GM21360 (cell line): ENCODE results near the gene SULF2.
"Not testable (repeated sequence)": the region's sequence is repeated elsewhere in the genome, so short reads cannot be mapped to it uniquely, and the experiment has no call there.

Experiments
- ATAC-seq: cut with Tn5 transposase; IDR thresholded peaks from one replicate; pipeline ENCODE4 v1.9.1; 2021; ENCODE audit warnings: mild to moderate bottlenecking, moderate library complexity; ENCODE audit not compliant: unreplicated experiment

SULF2 gene

DNA sequence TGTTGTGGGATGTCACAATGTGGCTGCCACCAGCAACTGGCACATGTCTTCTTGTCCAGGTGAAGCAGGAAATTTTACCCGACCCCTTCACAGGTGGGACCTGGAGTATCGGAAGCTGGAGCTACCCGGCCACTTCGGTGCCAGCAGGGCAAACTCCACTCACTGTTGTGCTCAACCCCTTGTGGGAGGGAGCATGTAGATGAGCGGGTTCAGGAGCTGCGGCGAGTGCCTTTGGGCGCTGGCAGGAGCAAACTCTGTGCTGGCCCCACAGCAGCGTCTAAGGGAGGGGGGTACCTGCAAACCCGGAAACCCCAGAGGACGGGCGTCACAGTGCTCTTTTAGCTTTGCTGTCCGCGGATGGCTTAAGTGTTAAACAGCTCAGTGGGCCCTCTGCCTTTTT is 20.7 kb upstream of the SULF2 start:
- no peak for ATAC-seq

DNA sequence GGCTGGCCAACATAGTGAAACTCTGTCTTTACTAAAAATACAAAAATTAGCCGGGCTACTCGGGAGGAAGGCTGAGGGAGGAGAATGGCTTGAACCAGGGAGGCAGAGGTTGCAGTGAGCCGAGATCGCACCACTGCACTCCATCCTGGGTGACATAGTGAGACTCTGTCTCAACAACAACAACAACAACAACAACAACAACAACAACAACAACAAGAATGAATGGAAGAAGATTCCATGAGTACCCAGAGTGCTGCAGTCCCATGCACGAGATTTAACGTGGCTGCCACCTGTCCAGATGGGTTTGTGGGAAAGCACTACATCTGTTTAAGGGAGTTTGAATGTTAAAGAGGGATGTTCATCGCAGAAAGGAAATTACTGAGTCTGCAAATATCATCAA is 19.7 kb upstream of the SULF2 start:
- ATAC-seq: not testable (repeated sequence)

DNA sequence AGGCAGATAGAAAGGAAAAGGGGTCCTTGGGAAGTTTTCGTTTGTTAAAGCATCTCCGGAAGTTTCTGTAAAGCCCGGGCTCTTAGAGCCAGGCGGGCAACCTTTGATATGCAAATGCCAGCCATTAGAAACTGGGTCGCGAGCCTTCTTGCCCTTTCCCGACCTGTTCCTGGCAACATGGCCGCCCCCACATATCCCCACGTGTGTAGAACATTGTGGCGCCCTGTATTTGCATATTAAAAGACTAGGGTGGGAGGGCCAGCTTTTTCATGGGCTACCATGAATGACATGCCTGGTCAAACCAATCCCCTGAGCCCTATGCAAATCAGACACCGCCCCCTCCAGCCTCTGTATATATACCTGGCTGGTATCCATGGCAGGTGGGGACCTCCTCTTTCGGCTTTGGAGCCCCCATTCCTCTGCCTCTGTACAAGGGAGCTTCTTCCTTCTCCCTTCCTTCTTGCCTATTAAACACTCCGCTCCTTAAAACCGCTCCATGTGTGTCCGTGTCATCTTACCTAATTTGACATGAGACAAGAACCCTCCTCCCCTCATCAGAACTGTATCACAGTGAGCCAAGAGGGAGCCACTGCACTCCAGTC is 19.0 kb upstream of the SULF2 start:
- not testable (repeated sequence) for ATAC-seq

DNA sequence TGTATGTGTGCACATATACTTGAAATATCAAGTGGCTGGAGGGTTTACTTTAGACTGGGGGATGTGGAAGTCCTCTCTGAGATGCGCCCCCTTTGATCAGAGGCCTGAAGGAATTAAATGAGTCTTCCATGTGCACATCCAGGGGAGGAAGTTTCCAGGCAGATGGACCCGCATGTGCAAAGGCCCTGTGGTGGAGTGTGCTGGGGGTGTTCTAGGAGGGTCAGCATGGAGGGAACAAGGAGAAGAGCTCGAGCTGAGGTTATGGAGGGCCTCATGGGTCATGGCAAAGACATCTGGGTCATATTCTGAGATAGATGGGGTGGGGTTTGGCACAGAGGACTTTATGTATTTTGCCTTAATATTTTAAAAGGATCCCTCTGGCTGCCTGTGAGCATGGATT is 17.7 kb upstream of the SULF2 start:
- no peak for ATAC-seq

DNA sequence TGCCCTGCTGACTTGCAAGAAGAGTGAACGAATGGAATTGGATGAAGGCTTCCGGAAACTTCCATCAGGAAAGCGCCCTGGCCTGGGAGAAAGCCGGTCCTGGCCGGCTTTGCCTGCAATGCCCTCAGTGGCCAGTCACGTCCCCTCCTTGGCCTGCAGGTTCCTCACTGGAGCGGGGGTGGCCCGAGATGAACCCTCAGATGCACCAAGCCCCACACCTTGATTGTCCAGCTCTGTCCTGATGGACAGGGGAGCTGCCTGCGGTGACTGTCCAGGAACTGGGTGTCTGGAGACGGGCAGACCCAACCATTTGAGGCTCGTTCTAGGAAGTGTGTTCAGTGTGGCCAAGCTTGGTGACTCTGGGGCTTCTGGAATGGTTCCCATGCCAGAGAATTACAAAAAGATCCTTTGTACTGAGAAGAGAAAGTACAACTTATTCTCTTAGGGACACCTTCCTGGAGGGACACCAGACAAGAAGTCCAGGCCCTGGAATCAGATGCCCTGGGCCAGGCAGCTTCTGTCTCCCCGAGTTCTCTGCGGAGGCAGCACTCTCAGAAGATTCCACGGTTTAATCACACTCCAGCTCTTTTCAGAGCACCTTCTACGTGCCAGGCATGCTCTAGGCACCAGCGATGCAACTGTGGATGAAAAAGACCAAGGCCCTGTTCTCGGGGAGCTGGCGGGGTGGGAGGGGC is 17.1 kb upstream of the SULF2 start:
- ATAC-seq: no peak

DNA sequence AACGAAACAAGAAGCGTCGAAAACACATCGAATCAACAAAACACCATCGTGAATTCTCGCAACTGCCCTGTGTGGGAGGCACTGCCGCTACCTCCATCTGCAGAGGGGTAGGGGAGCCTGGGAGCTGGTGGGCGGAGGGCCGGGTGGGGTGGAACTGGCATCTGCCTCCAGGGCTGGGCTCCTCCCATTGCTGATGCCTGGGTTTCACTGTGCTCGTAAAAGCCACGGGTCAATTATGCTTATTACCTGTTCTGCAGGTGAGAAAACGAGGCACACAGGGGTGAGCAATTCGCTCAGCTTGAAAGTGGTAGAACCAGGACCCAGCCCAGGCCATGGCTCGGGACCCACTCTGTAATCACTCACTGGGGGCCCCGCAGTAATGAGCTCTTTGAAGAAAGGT is 16.5 kb upstream of the SULF2 start:
- ATAC-seq: no peak

DNA sequence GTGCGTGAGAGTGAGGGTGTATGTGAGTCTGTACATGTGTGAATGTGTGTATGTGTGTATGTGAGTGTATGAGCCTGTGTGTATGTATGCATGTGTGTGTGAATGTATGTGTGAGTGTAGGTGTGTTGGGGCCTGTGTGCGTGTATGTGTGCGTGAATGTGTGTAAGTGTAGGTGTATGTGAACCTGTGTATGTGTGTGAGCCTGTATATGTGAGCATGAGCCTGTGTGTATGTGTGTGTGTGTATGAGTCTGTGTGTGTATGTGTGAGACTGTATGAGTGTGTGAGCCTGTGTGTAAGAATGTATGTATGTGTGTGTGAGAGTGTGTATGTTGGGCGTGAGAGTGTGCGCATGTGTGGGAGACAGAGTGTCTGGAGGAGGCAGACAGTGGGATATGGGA is 15.8 kb upstream of the SULF2 start:
- no peak for ATAC-seq

DNA sequence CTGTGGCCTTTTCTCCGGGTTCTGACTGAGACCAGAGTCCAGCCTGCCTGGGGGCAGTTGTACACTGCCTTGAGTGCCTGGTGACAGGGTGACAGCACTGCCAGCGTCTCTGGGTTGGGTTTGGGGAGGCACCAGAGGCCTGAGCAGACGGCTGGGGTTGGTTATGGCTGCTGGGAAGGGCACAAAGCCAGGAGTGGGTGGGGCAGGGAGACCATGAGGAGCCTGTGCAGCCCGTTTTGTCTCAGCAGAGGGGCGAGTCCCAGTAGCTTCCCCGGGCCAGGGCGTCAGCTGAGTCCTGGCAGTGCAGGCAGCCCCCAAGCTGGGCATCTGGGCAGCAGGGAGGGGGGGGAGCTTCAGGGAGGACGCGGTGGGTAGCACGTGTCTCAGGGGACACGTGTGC is 15.3 kb upstream of the SULF2 start:
- no peak for ATAC-seq

DNA sequence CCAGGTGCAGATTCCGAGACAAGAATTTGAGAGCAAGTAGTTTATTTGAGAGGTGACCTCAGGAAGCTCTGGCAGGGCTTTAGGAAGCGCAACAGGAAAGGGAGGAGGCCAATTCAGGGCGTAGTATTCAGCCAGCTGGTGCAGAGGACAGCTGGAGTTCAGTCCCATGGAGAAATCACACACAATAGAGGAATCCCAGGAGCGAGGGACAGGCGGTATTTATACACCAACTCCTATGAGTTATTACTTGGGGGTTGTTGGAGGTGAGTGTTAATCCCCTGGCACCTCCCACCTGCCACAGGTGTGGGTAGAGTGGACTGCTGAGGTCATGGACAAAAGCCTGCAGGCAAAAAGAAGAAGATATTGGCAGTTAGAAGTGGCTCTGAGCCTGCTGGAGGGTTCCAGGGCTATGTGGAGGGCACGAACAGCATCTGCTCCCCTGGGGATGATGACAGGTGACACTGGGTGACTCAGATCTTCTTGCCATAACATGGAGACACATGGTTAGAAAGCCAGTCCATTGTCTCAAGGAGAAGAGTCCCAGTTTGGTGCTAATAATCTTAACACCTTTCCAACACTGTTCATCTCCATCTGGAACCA is 13.9 kb upstream of the SULF2 start:
- no peak for ATAC-seq

DNA sequence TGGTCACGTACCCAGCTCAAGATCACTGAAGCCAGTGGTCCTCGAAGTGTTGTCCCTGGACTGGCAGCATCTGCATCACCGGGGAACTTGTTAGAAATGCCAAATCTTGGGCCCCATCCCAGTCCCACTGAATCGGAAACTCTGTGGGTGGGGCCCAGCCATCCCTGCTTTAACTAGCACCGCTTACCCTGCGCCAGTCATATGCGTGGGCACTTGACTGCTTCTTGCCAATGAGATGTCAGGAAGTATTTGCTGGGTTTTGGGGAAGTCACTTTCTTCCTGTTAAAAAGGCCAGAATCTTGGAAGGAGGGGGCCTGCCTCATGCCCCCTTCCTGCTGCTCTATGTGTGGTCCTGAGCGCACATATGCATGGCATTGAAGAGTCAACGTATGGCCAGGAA is 11.7 kb upstream of the SULF2 start:
- no peak for ATAC-seq

DNA sequence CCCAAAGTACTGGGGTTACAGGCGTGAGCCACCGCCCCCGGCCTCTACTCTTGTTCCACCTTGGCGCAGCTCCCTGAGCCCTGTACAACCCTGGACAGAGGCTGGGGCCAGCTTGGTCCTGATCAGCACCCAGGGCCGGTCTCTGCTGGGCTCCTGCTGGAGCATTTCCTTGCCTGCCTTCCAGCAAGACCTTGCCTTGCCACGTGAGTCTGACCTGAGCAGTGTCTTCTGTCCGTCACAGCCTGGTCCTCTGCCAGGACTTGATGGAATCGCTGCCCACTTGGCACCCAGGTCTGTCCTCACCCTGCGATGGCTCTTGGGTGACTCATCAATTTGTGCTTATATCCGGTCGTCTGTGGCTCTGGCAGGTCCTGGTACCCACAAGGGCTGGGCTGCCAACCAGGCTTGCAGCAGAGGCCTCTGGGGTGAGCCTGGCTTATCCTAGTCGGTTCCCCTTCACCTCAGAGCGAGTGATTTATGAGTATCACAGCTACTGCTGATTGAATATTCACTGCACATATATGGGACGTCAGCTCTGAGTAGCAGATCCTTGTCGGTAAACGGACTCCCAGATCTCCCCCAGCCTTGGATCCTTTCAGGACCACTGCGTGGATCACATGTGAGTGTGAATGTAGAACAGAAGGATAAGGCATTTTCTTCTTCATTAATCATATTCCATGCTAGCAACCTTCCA is 10.1 kb upstream of the SULF2 start:
- ATAC-seq: no peak

DNA sequence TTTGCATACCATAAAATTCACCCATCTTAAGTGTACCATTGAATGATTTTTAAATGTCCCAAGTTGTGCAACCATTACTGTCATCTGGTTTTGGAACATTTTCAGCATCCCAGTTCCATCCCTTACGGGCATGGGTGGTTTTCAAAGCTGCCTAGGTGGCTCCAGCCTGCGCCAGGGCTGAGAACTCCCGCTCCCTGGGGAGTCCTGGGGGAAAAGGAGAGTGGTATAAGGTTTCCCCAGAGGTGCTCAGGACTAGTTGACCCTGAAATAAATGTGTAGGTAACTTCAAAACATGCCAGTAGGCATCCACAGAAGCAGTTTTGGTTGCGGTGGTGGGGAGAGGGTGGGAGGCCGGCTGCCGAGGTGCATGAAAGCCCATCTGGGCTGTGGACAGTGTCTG is 9.0 kb upstream of the SULF2 start:
- not testable (repeated sequence) for ATAC-seq

DNA sequence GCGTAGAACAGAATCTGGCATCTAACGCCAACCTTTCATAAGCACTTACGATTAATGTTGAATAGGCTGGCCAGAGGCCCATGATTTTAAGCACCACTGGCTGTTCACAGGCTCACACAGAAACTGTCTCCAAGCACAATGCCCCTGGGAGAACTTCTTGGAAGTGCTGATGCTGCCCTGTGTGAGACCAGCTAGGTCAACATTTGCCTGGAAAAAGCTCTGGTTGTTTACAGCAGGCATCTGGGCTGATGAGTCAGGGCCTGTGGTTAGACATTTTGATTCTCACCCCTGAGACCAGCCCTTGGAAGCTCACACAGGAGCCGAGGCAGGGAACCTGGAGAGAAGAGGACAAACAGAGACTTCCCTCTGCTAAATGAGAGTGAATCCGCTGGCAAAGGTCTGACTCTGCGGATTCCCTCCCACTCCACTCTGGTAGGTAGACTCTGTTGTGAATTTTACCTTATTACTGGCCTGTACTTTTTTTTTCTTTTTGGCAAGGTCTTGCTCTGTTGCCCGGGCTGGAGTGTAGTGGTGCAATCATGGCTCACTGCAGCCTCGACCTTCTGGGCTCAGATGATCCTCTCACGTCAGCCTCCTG is 6.8 kb upstream of the SULF2 start:
- ATAC-seq: no peak

DNA sequence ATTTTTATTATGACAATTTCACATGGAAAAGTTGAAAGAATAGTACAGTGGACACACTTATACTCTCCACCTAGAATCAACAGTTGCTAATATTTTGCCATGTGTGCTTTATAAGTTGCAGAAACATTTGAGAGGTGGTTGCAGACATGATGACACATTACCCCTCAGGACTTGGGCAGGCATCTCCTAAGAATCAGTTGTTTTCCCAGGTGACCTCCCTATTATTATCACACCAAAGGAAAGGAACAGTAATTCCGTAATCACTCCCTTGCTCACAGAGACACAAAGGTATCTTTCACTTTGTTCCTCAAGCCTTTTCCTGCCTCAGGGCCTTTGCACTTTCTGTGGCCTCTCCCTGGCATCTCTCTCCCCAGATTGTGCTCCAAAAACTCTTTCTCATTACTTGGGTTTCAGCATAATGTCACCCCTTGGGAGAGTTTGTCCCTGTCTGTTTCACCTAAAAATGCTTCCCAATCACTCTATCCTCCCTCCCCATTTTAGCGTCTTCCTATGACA is 5.9 kb upstream of the SULF2 start:
- ATAC-seq: no peak

DNA sequence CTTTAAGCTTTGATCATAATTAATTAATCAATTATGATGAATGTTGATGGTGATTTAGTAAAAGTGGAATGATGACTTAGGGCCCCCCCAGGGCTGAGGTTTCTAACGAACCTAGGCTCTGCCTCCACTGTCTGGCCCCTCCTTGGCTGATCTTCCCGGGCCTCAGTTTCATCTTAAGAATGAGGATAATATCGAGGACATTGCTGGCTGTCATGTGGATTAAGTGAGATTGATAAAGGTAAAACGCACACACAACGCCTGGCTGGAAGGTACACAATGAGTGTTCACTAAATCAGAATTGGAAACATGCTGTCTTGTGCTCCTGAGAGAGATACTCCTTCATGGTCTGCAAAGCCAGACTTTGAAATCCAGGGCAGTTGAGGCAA is 5.3 kb upstream of the SULF2 start:
- no peak for ATAC-seq

DNA sequence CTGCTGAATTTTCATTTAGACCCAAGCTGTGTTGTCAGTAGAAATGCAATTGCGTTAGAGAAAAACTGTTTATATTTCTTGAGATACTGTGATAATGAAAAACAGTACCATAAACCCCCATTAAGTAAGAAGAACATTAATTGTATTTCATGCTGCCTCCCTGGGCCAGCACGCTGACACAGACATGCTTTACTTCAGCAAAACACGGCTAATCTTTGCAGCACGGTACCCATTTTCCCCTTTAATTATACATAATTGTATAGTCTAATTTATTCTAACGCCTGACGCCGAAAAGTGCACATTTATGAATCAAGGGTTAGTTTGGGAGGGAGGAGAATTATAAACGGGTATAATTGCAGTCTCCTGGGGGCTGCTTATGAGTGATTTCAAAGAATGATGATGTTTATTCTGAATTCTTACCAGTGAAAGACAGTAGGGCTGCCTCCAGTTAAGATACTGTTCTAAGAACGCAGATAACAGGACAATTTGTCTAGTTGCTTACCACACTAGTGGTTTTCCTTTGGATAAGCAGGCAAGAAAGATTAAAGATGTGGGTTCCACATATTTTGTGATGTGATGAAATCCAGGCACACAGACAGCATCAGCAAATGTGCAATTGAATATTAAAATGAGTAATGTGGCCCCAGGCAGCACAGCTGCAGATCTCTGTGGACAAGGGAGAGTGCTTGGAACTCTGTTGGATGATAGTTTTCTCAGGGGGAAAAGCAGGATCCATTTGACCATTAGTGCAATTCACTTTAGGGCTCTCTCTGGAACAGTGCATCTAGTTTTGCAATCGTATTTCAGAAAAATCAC is 4.7 kb upstream of the SULF2 start:
- ATAC-seq: no peak

DNA sequence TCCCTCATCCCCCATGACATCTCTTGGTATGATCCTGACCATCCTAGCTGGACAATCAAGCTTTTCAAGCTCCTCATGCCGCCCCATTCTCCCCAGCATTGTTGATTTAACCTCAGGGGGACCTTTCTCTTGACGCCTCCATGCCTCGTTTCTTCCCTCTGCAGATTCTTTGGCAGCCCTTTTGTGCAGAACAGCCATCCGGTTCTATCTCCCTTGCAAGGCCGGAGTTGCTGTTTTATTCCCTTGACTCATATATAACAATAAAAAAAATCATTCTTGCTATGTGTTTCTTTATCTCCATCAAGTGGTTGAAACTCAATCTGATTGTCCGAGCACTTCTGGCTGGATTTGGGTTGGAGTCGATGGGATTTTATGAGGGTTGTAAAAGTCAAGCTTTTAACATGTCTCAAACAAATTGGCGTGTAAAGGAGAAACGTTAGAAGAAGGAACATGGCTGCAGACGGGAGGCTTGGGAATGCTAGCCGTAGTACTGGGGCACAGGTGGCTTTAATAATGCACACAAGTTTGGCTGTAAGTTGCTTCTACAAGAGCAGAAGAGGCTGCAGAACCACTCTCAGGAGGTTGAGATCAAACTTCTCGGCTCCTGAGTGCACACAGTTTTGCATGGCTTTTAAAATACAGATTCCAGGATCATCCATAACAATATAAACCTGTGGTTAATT is 3.9 kb upstream of the SULF2 start:
- ATAC-seq: no peak

DNA sequence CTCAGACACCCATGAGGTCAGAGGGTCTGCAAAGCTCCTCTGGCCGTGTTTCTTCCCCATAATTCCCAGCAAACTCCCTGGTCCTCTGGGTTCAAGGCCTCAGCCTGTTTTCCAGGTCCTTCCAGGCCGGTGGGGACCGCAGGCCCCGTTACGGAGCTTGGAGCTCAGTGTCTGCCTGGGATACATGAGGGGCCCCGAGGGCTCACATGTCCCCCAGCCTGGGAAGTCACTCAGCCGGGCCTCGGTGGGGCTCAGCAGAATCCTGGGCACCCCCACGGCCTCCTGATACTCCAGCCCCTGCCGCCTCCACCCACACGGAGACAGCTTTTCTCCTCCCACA is 3.4 kb upstream of the SULF2 start:
- no peak for ATAC-seq

DNA sequence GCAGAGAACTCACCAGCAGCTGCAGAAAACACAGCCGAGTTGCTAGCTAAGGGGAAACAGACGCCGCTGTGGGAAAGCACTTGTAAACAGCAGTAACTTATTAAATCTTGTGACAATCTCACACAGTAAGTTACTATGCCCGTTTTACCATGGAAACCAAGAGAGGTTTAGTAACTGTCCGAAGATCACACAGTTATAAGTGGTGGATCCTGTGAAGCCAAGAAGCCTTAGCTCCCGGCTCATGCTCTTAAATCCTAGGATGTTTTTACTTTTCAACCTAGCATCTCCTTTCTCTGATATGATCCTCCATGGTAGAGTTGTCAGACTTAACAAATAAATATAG is 1.5 kb upstream of the SULF2 start:
- no peak for ATAC-seq
